Measurements from ENCODE around the gene USP7. TPM values are rescaled to one million over a fixed set of nuclear protein-coding genes. Genes with fewer than 3 reads are reported as not detected.
A peak's percentile ranks its signal among the peaks of the same experiment; 100 is the strongest.

USP7 gene
- total RNA-seq, 1 experiment from 2014 or later, result 125 TPM

- H3K4me1 ChIP-seq (ENCODE audit: control insufficient read depth, insufficient read depth, low read length), result peaks cover 29% of the 10 kb centered on the region
- H3K4me3 ChIP-seq (ENCODE audit: low read depth in 2 of 2, low read length in 2 of 2), result no peak overlapping the region
- H3K9me3 ChIP-seq (ENCODE audit: control insufficient read depth, insufficient read depth, low read depth, low read length), result no peaks in the 10 kb centered on the region
- H3K27ac ChIP-seq (ENCODE audit: low read length), result peak overlapping the region; percentile 60
- in situ Hi-C loops (cut with HindIII; ENCODE audit: low pct_unique_long_range_greater_than_20kb, low sequenced_read_pairs), result no loop called here
- DNase-seq (ENCODE audit: low read depth, low spot score), result no peak
- no TSS peak for BruUV-seq (replicated peaks)
- POLR2A ChIA-PET, result no interaction called here
- TF ChIP-seq, protein P1, sequence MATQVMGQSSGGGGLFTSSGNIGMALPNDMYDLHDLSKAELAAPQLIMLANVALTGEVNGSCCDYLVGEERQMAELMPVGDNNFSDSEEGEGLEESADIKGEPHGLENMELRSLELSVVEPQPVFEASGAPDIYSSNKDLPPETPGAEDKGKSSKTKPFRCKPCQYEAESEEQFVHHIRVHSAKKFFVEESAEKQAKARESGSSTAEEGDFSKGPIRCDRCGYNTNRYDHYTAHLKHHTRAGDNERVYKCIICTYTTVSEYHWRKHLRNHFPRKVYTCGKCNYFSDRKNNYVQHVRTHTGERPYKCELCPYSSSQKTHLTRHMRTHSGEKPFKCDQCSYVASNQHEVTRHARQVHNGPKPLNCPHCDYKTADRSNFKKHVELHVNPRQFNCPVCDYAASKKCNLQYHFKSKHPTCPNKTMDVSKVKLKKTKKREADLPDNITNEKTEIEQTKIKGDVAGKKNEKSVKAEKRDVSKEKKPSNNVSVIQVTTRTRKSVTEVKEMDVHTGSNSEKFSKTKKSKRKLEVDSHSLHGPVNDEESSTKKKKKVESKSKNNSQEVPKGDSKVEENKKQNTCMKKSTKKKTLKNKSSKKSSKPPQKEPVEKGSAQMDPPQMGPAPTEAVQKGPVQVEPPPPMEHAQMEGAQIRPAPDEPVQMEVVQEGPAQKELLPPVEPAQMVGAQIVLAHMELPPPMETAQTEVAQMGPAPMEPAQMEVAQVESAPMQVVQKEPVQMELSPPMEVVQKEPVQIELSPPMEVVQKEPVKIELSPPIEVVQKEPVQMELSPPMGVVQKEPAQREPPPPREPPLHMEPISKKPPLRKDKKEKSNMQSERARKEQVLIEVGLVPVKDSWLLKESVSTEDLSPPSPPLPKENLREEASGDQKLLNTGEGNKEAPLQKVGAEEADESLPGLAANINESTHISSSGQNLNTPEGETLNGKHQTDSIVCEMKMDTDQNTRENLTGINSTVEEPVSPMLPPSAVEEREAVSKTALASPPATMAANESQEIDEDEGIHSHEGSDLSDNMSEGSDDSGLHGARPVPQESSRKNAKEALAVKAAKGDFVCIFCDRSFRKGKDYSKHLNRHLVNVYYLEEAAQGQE (IDR thresholded peaks at IDR 0.05; ENCODE audit: insufficient read depth in 1 of 2, low read depth in 2 of 2, low read length in 1 of 2), result no peak
- TF ChIP-seq TCF7L2 (IDR thresholded peaks at IDR 0.05; ENCODE audit: low read depth, low read length), result no peak
- TF ChIP-seq, protein P2, sequence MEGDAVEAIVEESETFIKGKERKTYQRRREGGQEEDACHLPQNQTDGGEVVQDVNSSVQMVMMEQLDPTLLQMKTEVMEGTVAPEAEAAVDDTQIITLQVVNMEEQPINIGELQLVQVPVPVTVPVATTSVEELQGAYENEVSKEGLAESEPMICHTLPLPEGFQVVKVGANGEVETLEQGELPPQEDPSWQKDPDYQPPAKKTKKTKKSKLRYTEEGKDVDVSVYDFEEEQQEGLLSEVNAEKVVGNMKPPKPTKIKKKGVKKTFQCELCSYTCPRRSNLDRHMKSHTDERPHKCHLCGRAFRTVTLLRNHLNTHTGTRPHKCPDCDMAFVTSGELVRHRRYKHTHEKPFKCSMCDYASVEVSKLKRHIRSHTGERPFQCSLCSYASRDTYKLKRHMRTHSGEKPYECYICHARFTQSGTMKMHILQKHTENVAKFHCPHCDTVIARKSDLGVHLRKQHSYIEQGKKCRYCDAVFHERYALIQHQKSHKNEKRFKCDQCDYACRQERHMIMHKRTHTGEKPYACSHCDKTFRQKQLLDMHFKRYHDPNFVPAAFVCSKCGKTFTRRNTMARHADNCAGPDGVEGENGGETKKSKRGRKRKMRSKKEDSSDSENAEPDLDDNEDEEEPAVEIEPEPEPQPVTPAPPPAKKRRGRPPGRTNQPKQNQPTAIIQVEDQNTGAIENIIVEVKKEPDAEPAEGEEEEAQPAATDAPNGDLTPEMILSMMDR (IDR thresholded peaks at IDR 0.05), result no peak
- TF ChIP-seq POLR2AphosphoS5 (IDR thresholded peaks at IDR 0.05; ENCODE audit: low read depth, low read length), result 0 out of 2 replicates have a peak, but pooled peaks have one; percentile 24
- H3K36me3 ChIP-seq (ENCODE audit: control insufficient read depth, insufficient read depth, low read length), result peaks cover 3% of the 10 kb centered on the region; the same call in 1 of the 2 replicates
- CTCF ChIA-PET, result interaction anchor here (0.6 kb wide), 1 partner anchor 185 kb away, joined by 5 read pairs; no protein-coding TSS in a partner anchor
- intact Hi-C loops (cut with micrococcal nuclease; ENCODE audit: unreplicated experiment), result no loop called here
- no peak; the same call in 1 of the 2 replicates for ATAC-seq
- no peaks in the 10 kb centered on the region for H3K27me3 ChIP-seq (ENCODE audit: control insufficient read depth, insufficient read depth, low read length)
These were observed 115.3 kb downstream of the USP7 start for GRCh38 chr16:8848231-8848938.

DNA sequence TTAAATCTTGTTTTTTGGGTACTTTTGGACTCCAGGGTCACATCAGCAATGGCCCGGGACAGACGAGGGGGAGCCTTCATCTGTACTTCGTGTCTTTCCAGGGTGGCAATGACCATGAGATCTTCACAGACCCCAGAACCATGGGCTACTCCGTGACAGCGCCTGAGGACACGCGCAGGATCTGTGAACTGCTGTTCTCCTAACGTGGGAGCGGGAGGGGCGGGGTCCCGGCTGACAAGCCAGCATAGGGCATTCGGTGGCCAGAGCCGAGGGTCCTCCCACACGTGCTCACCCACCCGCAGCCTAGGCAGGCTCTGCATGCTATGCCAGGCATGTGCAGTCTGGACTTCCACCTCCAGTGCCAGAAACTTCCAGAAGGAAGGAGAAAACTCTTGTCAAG, 116.1 kb downstream of the USP7 start:
- intact Hi-C loops (cut with micrococcal nuclease; ENCODE audit: unreplicated experiment), result no loop called here
- POLR2A ChIA-PET, result no interaction called here
- CTCF ChIA-PET, result no interaction called here
- H3K4me3 ChIP-seq (ENCODE audit: low read depth in 2 of 2, low read length in 2 of 2), result no peak overlapping the region
- no peaks in the 10 kb centered on the region for H3K27me3 ChIP-seq (ENCODE audit: control insufficient read depth, insufficient read depth, low read length)
- TF ChIP-seq TCF7L2 (IDR thresholded peaks at IDR 0.05; ENCODE audit: low read depth, low read length) (no peak), POLR2AphosphoS5 (IDR thresholded peaks at IDR 0.05; ENCODE audit: low read depth, low read length) (no peak), SIN3A (IDR thresholded peaks at IDR 0.05; ENCODE audit: borderline replicate concordance, insufficient read depth, low read depth, low read length) (no peak)
- TF ChIP-seq, protein P2 (IDR thresholded peaks at IDR 0.05), result no peak
- TF ChIP-seq, protein P1 (IDR thresholded peaks at IDR 0.05; ENCODE audit: insufficient read depth in 1 of 2, low read depth in 2 of 2, low read length in 1 of 2), result no peak
- no TSS peak for BruUV-seq (replicated peaks)
- in situ Hi-C loops (cut with HindIII; ENCODE audit: low pct_unique_long_range_greater_than_20kb, low sequenced_read_pairs), result no loop called here
- H3K4me1 ChIP-seq (ENCODE audit: control insufficient read depth, insufficient read depth, low read length), result peaks cover 26% of the 10 kb centered on the region
- ATAC-seq, result no peak
- no peaks in the 10 kb centered on the region for H3K9me3 ChIP-seq (ENCODE audit: control insufficient read depth, insufficient read depth, low read depth, low read length)
- no peak for DNase-seq (ENCODE audit: low read depth, low spot score)
- H3K27ac ChIP-seq (ENCODE audit: low read length), result no peak overlapping the region
- peaks cover 3% of the 10 kb centered on the region; the same call in 1 of the 2 replicates for H3K36me3 ChIP-seq (ENCODE audit: control insufficient read depth, insufficient read depth, low read length)

Measured in Panc1 (cell line).